Activated CD4-positive, alpha-beta T cell treated with anti-CD3 and anti-CD28 coated beads, Interleukin-2, Interleukin-6, amounts not matched to agents 100 ng/mL and 50 ng/mL, durations not matched to agents 16 hours and 8 hours (primary cell): Measurements from ENCODE around the gene OOSP1.
"Not testable (repeated sequence)": the region's sequence is repeated elsewhere in the genome, so short reads cannot be mapped to it uniquely, and the experiment has no call there.

Source experiments
- DNase-seq: peaks from one replicate; pipeline ENCODE4 v3.0.0-alpha.2; 2020

The OOSP1 gene

GRCh38 chr11:59962107-59962482 lies 23.9 kb downstream of the OOSP1 start:
- DNase-seq, result no peak

- DNase-seq, result no peak
These were observed 25.5 kb downstream of the OOSP1 start, which contains the start of gene OOSP4A for GRCh38 chr11:59963733-59964132. TSS of gene OOSP4A (plus strand) at chr11:59964033. CDS start at chr11:59964033, 0 bp downstream.

GRCh38 chr11:59965424-59965823 lies 27.2 kb downstream of the OOSP1 start:
- no peak for DNase-seq

- no peak for DNase-seq
These were observed 28.0 kb downstream of the OOSP1 start for GRCh38 chr11:59966201-59966600.

- no peak for DNase-seq
These were observed 29.6 kb downstream of the OOSP1 start for GRCh38 chr11:59967677-59968394.

GRCh38 chr11:59968395-59968783 lies 30.2 kb downstream of the OOSP1 start:
- no peak for DNase-seq

- DNase-seq, result no peak
These were observed 34.9 kb downstream of the OOSP1 start for GRCh38 chr11:59973097-59973496.

- no peak for DNase-seq
These were observed 43.0 kb downstream of the OOSP1 start for GRCh38 chr11:59981106-59981770.

- DNase-seq, result not testable (repeated sequence)
These were observed 43.8 kb downstream of the OOSP1 start for GRCh38 chr11:59982037-59982436.

GRCh38 chr11:59983212-59983611 lies 45.0 kb downstream of the OOSP1 start:
- DNase-seq, result no peak

GRCh38 chr11:59984368-59984767 lies 46.1 kb downstream of the OOSP1 start:
- no peak for DNase-seq

GRCh38 chr11:59990421-59990820 lies 52.2 kb downstream of the OOSP1 start:
- no peak for DNase-seq

GRCh38 chr11:59992425-59992824 lies 54.2 kb downstream of the OOSP1 start:
- DNase-seq, result no peak

GRCh38 chr11:59997800-59998199 lies 59.6 kb downstream of the OOSP1 start:
- no peak for DNase-seq

GRCh38 chr11:59999691-60000090 lies 61.5 kb downstream of the OOSP1 start:
- DNase-seq, result no peak

- DNase-seq, result no peak
These were observed 65.5 kb downstream of the OOSP1 start for GRCh38 chr11:60003729-60004128.

GRCh38 chr11:60005360-60005759 lies 67.1 kb downstream of the OOSP1 start:
- DNase-seq, result no peak
